ACC112 (cell line): ENCODE data around the gene ADAMTS2.

ENCODE experiments used
- H2AFZ ChIP-seq: fragments of 200-600 bp; sonication (generic); one replicate; pipeline ENCODE4 v1.6.0; 2017; ENCODE audit warnings: antibody characterized with exemption, low read length; ENCODE audit not compliant: unreplicated experiment
- H3K27ac ChIP-seq: fragments of 200-600 bp; sonication (generic); 2 replicates; pipeline ENCODE4 v1.5.1; 2014; ENCODE audit warnings: low read depth, mild to moderate bottlenecking, antibody characterized with exemption, low read length, moderate library complexity
- H3K27me3 ChIP-seq: fragments of 200-600 bp; sonication (generic); 2 replicates; pipeline ENCODE4 v1.6.1; 2014; ENCODE audit warnings: mild to moderate bottlenecking, antibody characterized with exemption, low read length, moderate library complexity, mixed read lengths; ENCODE audit not compliant: insufficient read depth
- H3K36me3 ChIP-seq: fragments of 200-600 bp; sonication (generic); 2 replicates; pipeline ENCODE4 v1.6.1; 2016; ENCODE audit warnings: mild to moderate bottlenecking, antibody characterized with exemption, low read length, moderate library complexity, mixed read lengths; ENCODE audit not compliant: insufficient read depth
- H3K4me1 ChIP-seq: fragments of 200-600 bp; sonication (generic); one replicate; pipeline ENCODE4 v1.6.1; 2016; ENCODE audit warnings: low read length, mixed read lengths; ENCODE audit not compliant: insufficient read depth, unreplicated experiment, control insufficient read depth
- H3K4me3 ChIP-seq: fragments of 200-600 bp; sonication (generic); 2 replicates; pipeline ENCODE4 v1.5.1; 2014; ENCODE audit warnings: mild to moderate bottlenecking, low read depth, low read length
- H3K79me2 ChIP-seq: fragments of 200-600 bp; sonication (generic); one replicate; pipeline ENCODE4 v1.6.0; 2016; ENCODE audit warnings: low read length; ENCODE audit not compliant: control insufficient read depth, unreplicated experiment, insufficient read depth

ADAMTS2 gene

GRCh38 chr5:179256328-179257175 is 88.7 kb downstream of the ADAMTS2 start:
- Histone ChIP-seq H3K4me3 (no peak overlapping the region), H3K36me3 (0 out of 2 replicates have a peak, but pooled peaks cover 5% of the 10 kb centered on the region), H3K79me2 (peaks cover 34% of the 10 kb centered on the region), H3K27me3 (no peaks in the 10 kb centered on the region), H3K4me1 (peaks cover 3% of the 10 kb centered on the region), H2AFZ (no peak overlapping the region), H3K27ac (no peak overlapping the region)

GRCh38 chr5:179255527-179256327 is 89.5 kb downstream of the ADAMTS2 start:
- 0 out of 2 replicates have a peak, but pooled peaks cover 5% of the 10 kb centered on the region for H3K36me3 ChIP-seq
- H3K27ac ChIP-seq: no peak overlapping the region

GRCh38 chr5:179254638-179255271 is 90.5 kb downstream of the ADAMTS2 start:
- Histone ChIP-seq H3K27me3 (no peaks in the 10 kb centered on the region), H3K79me2 (peaks cover 31% of the 10 kb centered on the region), H2AFZ (no peak overlapping the region), H3K36me3 (0 out of 2 replicates have a peak, but pooled peaks cover 5% of the 10 kb centered on the region), H3K27ac (no peak overlapping the region), H3K4me1 (peaks cover 3% of the 10 kb centered on the region), H3K4me3 (no peak overlapping the region)

More at GRCh38 chr5:179255527-179256327, 89.5 kb downstream of the ADAMTS2 start:
- Histone ChIP-seq H3K79me2 (peaks cover 33% of the 10 kb centered on the region), H3K27me3 (no peaks in the 10 kb centered on the region), H2AFZ (no peak overlapping the region), H3K4me3 (no peak overlapping the region), H3K4me1 (peaks cover 3% of the 10 kb centered on the region)

GRCh38 chr5:179253730-179254129 is 91.5 kb downstream of the ADAMTS2 start:
- no peak overlapping the region for H2AFZ ChIP-seq

GRCh38 chr5:179251276-179251969 is 93.8 kb downstream of the ADAMTS2 start:
- Histone ChIP-seq H3K36me3 (peaks cover 14% of the 10 kb centered on the region), H3K27me3 (no peaks in the 10 kb centered on the region), H3K79me2 (peaks cover 37% of the 10 kb centered on the region), H3K27ac (no peak overlapping the region), H2AFZ (no peak overlapping the region), H3K4me1 (no peaks in the 10 kb centered on the region), H3K4me3 (no peak overlapping the region)

More at GRCh38 chr5:179253730-179254129, 91.5 kb downstream of the ADAMTS2 start:
- Histone ChIP-seq H3K79me2 (peaks cover 29% of the 10 kb centered on the region), H3K4me3 (no peak overlapping the region), H3K27me3 (no peaks in the 10 kb centered on the region), H3K27ac (no peak overlapping the region), H3K4me1 (no peaks in the 10 kb centered on the region), H3K36me3 (0 out of 2 replicates have a peak, but pooled peaks cover 5% of the 10 kb centered on the region)

- no peak overlapping the region for H3K27ac ChIP-seq
- H3K4me1 ChIP-seq: no peaks in the 10 kb centered on the region
- H3K36me3 ChIP-seq: peaks cover 20% of the 10 kb centered on the region
- H2AFZ ChIP-seq: no peak overlapping the region
- no peaks in the 10 kb centered on the region for H3K27me3 ChIP-seq
- H3K79me2 ChIP-seq: peaks cover 44% of the 10 kb centered on the region
- H3K4me3 ChIP-seq: no peak overlapping the region
Observed at GRCh38 chr5:179250561-179251225, 94.6 kb downstream of the ADAMTS2 start.

GRCh38 chr5:179246227-179246626 is 99.0 kb downstream of the ADAMTS2 start:
- H3K79me2 ChIP-seq: peaks cover 75% of the 10 kb centered on the region
- H3K36me3 ChIP-seq: peaks cover 15% of the 10 kb centered on the region
- peaks cover 36% of the 10 kb centered on the region for H3K4me1 ChIP-seq
- no peak overlapping the region for H2AFZ ChIP-seq
- H3K27me3 ChIP-seq: no peaks in the 10 kb centered on the region
- no peak overlapping the region for H3K4me3 ChIP-seq
- H3K27ac ChIP-seq: no peak overlapping the region

- H3K36me3 ChIP-seq: peaks cover 15% of the 10 kb centered on the region
- no peak overlapping the region for H3K4me3 ChIP-seq
- H3K79me2 ChIP-seq: peaks cover 78% of the 10 kb centered on the region
- H3K27me3 ChIP-seq: no peaks in the 10 kb centered on the region
- H3K4me1 ChIP-seq: peaks cover 46% of the 10 kb centered on the region
- no peak overlapping the region for H2AFZ ChIP-seq
- no peak overlapping the region for H3K27ac ChIP-seq
Observed at GRCh38 chr5:179245031-179245430, 100.2 kb downstream of the ADAMTS2 start.

GRCh38 chr5:179244044-179244443 is 101.2 kb downstream of the ADAMTS2 start:
- H3K27me3 ChIP-seq: no peaks in the 10 kb centered on the region
- H2AFZ ChIP-seq: no peak overlapping the region
- peak overlapping the region; percentile 59 for H3K4me3 ChIP-seq
- H3K4me1 ChIP-seq: peaks cover 46% of the 10 kb centered on the region
- H3K79me2 ChIP-seq: peaks cover 88% of the 10 kb centered on the region
- peaks cover 15% of the 10 kb centered on the region for H3K36me3 ChIP-seq
- H3K27ac ChIP-seq: peak overlapping the region; percentile 40
